SU-DHL-6 (cell line): ENCODE data around the gene ZHX3.

Experiments
- H2AFZ ChIP-seq: fragments of 200-600 bp; sonication (generic); 2 replicates; pipeline ENCODE4 v1.6.1; 2014; ENCODE audit warnings: low read depth, mild to moderate bottlenecking, moderate library complexity, mixed read lengths, antibody characterized with exemption, low read length; ENCODE audit not compliant: severe bottlenecking
- H3F3A ChIP-seq: fragments of 200-600 bp; shearing (Covaris generic); 2 replicates; pipeline ENCODE4 v1.6.0; 2016; ENCODE audit warnings: antibody characterized with exemption, mild to moderate bottlenecking; ENCODE audit not compliant: insufficient read depth
- H3K27ac ChIP-seq: fragments of 200-600 bp; sonication (generic); 2 replicates; pipeline ENCODE4 v1.5.1; 2016; ENCODE audit warnings: low read depth, mild to moderate bottlenecking, low read length, moderate library complexity, mixed read lengths
- H3K27me3 ChIP-seq: fragments of 200-600 bp; sonication (generic), shearing (Covaris generic); 2 replicates; pipeline ENCODE4 v1.6.0; 2014; ENCODE audit warnings: mild to moderate bottlenecking, low read length
- H3K36me3 ChIP-seq: fragments of 200-600 bp; sonication (generic); 2 replicates; pipeline ENCODE4 v1.6.1; 2014; ENCODE audit warnings: mild to moderate bottlenecking, low read length, mixed read lengths
- H3K4me2 ChIP-seq: fragments of 300-600, 200-600 bp; shearing (Covaris generic), sonication (generic); 2 replicates; pipeline ENCODE4 v1.6.0; 2014; ENCODE audit warnings: low read length, low read depth, mild to moderate bottlenecking; ENCODE audit not compliant: poor library complexity, severe bottlenecking
- H3K4me3 ChIP-seq: fragments of 200-600 bp; sonication (generic); 2 replicates; pipeline ENCODE4 v1.5.1; 2014; ENCODE audit warnings: antibody characterized with exemption, low read length, mild to moderate bottlenecking, mixed read lengths; ENCODE audit not compliant: insufficient read depth, poor library complexity, severe bottlenecking
- H3K79me2 ChIP-seq: fragments of 200-600 bp; sonication (generic); 2 replicates; pipeline ENCODE4 v1.6.1; 2014; ENCODE audit warnings: mild to moderate bottlenecking, low read length, moderate library complexity; ENCODE audit not compliant: insufficient read depth
- H3K9ac ChIP-seq: fragments of 200-600 bp; sonication (generic); 2 replicates; pipeline ENCODE4 v1.7.0; 2014; ENCODE audit warnings: mild to moderate bottlenecking, low read length
- H3K9me2 ChIP-seq: fragments of 200-600 bp; sonication (generic); replicated peaks from 2 replicates; pipeline ENCODE4 v1.6.1; 2014; ENCODE audit warnings: low read length; ENCODE audit not compliant: insufficient read depth
- H3K9me3 ChIP-seq: fragments of 200-600 bp; sonication (generic); 2 replicates; pipeline ENCODE4 v1.6.1; 2014; ENCODE audit warnings: low read length, mixed read lengths; ENCODE audit not compliant: insufficient read depth
- H4K20me1 ChIP-seq: fragments of 200-600 bp; sonication (generic); 2 replicates; pipeline ENCODE4 v1.6.1; 2014; ENCODE audit warnings: low read depth, mild to moderate bottlenecking, antibody characterized with exemption, low read length, moderate library complexity, mixed read lengths
- CTCF ChIP-seq: fragments of 200-600 bp; sonication (generic); IDR thresholded peaks from one replicate; pipeline ENCODE4 v1.5.1; 2017; ENCODE audit warnings: antibody characterized with exemption, mild to moderate bottlenecking, low read length, moderate library complexity; ENCODE audit not compliant: insufficient read depth, poor library complexity, severe bottlenecking
- EZH2phosphoT487 ChIP-seq: fragments of 200-600 bp; sonication (generic), shearing (Covaris generic); conservative IDR thresholded peaks from 2 replicates; pipeline ENCODE4 v1.6.1; 2018; ENCODE audit warnings: mild to moderate bottlenecking, antibody characterized with exemption, low read length, moderate library complexity, mixed read lengths

ZHX3 gene

GRCh38 chr20:41179961-41180360 lies 137.6 kb downstream of the ZHX3 start:
- Histone ChIP-seq H4K20me1 (no peaks in the 10 kb centered on the region), H3K9me2 (no peaks in the 10 kb centered on the region), H3K27ac (no peak overlapping the region), H3K36me3 (no peaks in the 10 kb centered on the region), H3K79me2 (no peaks in the 10 kb centered on the region), H3K4me3 (no peak overlapping the region), H3K9ac (no peak overlapping the region), H2AFZ (no peak overlapping the region), H3K9me3 (no peaks in the 10 kb centered on the region), H3F3A (no peaks in the 10 kb centered on the region), H3K27me3 (no peaks in the 10 kb centered on the region), H3K4me2 (no peak overlapping the region)
- TF ChIP-seq CTCF (no peak), EZH2phosphoT487 (no peak)

GRCh38 chr20:41178904-41179432 lies 138.6 kb downstream of the ZHX3 start:
- Histone ChIP-seq H4K20me1 (no peaks in the 10 kb centered on the region), H3K36me3 (no peaks in the 10 kb centered on the region)

GRCh38 chr20:41178495-41178894 lies 139.0 kb downstream of the ZHX3 start:
- Histone ChIP-seq H3F3A (no peaks in the 10 kb centered on the region), H3K36me3 (no peaks in the 10 kb centered on the region), H4K20me1 (no peaks in the 10 kb centered on the region), H3K27ac (no peak overlapping the region), H3K9me3 (no peaks in the 10 kb centered on the region), H2AFZ (no peak overlapping the region), H3K27me3 (no peaks in the 10 kb centered on the region), H3K9me2 (no peaks in the 10 kb centered on the region), H3K9ac (no peak overlapping the region), H3K4me3 (no peak overlapping the region), H3K4me2 (no peak overlapping the region), H3K79me2 (no peaks in the 10 kb centered on the region)
- no peak for TF ChIP-seq EZH2phosphoT487
- TF ChIP-seq CTCF: no peak

More at GRCh38 chr20:41178904-41179432, 138.6 kb downstream of the ZHX3 start:
- H3K9me3 ChIP-seq: no peaks in the 10 kb centered on the region
- TF ChIP-seq EZH2phosphoT487 (no peak), CTCF (no peak)
- H3K27me3 ChIP-seq: no peaks in the 10 kb centered on the region
- no peak overlapping the region for H2AFZ ChIP-seq
- H3F3A ChIP-seq: no peaks in the 10 kb centered on the region
- no peak overlapping the region for H3K4me2 ChIP-seq
- H3K9ac ChIP-seq: no peak overlapping the region
- no peaks in the 10 kb centered on the region for H3K9me2 ChIP-seq
- H3K4me3 ChIP-seq: no peak overlapping the region
- H3K79me2 ChIP-seq: no peaks in the 10 kb centered on the region
- H3K27ac ChIP-seq: no peak overlapping the region

- H3K27ac ChIP-seq: no peak overlapping the region
- H3K27me3 ChIP-seq: no peaks in the 10 kb centered on the region
- no peak for TF ChIP-seq CTCF
- no peak for TF ChIP-seq EZH2phosphoT487
- H3K36me3 ChIP-seq: no peaks in the 10 kb centered on the region
- H3K79me2 ChIP-seq: no peaks in the 10 kb centered on the region
- no peaks in the 10 kb centered on the region for H3K9me2 ChIP-seq
- H3K4me3 ChIP-seq: no peak overlapping the region
- H3K9ac ChIP-seq: no peak overlapping the region
- no peak overlapping the region for H2AFZ ChIP-seq
- no peak overlapping the region for H3K4me2 ChIP-seq
- H3K9me3 ChIP-seq: no peaks in the 10 kb centered on the region
- no peaks in the 10 kb centered on the region for H4K20me1 ChIP-seq
- H3F3A ChIP-seq: no peaks in the 10 kb centered on the region
These were observed 139.9 kb downstream of the ZHX3 start for GRCh38 chr20:41177636-41178035.
